Liver (tissue), 9 donors: ENCODE data around the gene PLLP. TPM values are rescaled to one million over a fixed set of nuclear protein-coding genes. Genes with fewer than 3 reads are reported as not detected.

Source experiments
- DNase-seq: peaks from one replicate; pipeline ENCODE4 v3.0.0-alpha.2; 2017; ENCODE audit warnings: low spot score
- H3K27ac ChIP-seq, 2 donors: one replicate each; pipeline ENCODE4 v1.7.0; 2013; ENCODE audit warnings: inconsistent platforms in 2 of 2, low read length in 2 of 2, control low read depth in 1 of 2, low read depth in 1 of 2, mild to moderate bottlenecking in 1 of 2
- H3K27me3 ChIP-seq, 4 donors: one replicate each; pipeline versions ENCODE4 v1.6.1 to v1.7.0; 2013; ENCODE audit warnings: low read length in 3 of 4, inconsistent platforms in 1 of 4, mild to moderate bottlenecking in 1 of 4, moderate library complexity in 1 of 4; ENCODE audit not compliant: control insufficient read depth in 4 of 4, insufficient read depth in 4 of 4
- H3K36me3 ChIP-seq, 4 donors: one replicate each; pipeline versions ENCODE4 v1.6.1 to v1.7.0; 2013; ENCODE audit warnings: low read length in 3 of 4, mild to moderate bottlenecking in 3 of 4, low read depth in 1 of 4, moderate library complexity in 1 of 4; ENCODE audit not compliant: control insufficient read depth in 4 of 4, insufficient read depth in 3 of 4
- H3K4me1 ChIP-seq, 4 donors: one replicate each; pipeline versions ENCODE4 v1.6.1 to v1.7.0; 2013; ENCODE audit warnings: low read length in 3 of 4, mild to moderate bottlenecking in 3 of 4, moderate library complexity in 1 of 4; ENCODE audit not compliant: control insufficient read depth in 4 of 4, insufficient read depth in 4 of 4
- H3K4me3 ChIP-seq, 3 donors: one replicate each; pipeline versions ENCODE4 v1.6.1 to v1.7.0; 2013; ENCODE audit warnings: low read length in 3 of 3, control low read depth in 1 of 3, low read depth in 1 of 3, mild to moderate bottlenecking in 1 of 3
- H3K9ac ChIP-seq, 2 donors: one replicate each; pipeline ENCODE4 v1.7.0; 2013; ENCODE audit warnings: low read length in 2 of 2, mild to moderate bottlenecking in 2 of 2, moderate library complexity in 2 of 2, control low read depth in 1 of 2, low read depth in 1 of 2
- H3K9me3 ChIP-seq, 4 donors: one replicate each; pipeline versions ENCODE4 v1.6.1 to v1.7.0; 2013; ENCODE audit warnings: low read length in 3 of 4; ENCODE audit not compliant: control insufficient read depth in 4 of 4
- EGR1 ChIP-seq, 2 donors: IDR thresholded peaks; 2 replicates each; pipeline ENCODE4 v1.6.1; 2016 to 2018; ENCODE audit warnings: antibody characterized with exemption in 2 of 2, low read depth in 2 of 2
- FOXA1 ChIP-seq: IDR thresholded peaks from 2 replicates; pipeline ENCODE4 v1.6.1; 2016; ENCODE audit warnings: antibody characterized with exemption
- FOXA2 ChIP-seq: IDR thresholded peaks from 2 replicates; pipeline ENCODE4 v1.6.1; 2016; ENCODE audit warnings: antibody characterized with exemption
- GABPA ChIP-seq, 2 donors: IDR thresholded peaks in 1 of 2; conservative IDR thresholded peaks in 1 of 2; 2 replicates each; pipeline ENCODE4 v1.6.1; 2016; ENCODE audit warnings: antibody characterized with exemption in 2 of 2, mild to moderate bottlenecking in 1 of 2, moderate library complexity in 1 of 2
- HNF4A ChIP-seq, 2 donors: conservative IDR thresholded peaks; 2 replicates each; pipeline ENCODE4 v1.6.1; 2016; ENCODE audit warnings: antibody characterized with exemption in 2 of 2, mild to moderate bottlenecking in 2 of 2
- HNF4G ChIP-seq: IDR thresholded peaks from 2 replicates; pipeline ENCODE4 v1.6.1; 2016; ENCODE audit warnings: antibody characterized with exemption
- JUND ChIP-seq, 2 donors: IDR thresholded peaks; 2 replicates each; pipeline ENCODE4 v1.6.1; 2016; ENCODE audit warnings: antibody characterized with exemption in 2 of 2
- NR2F2 ChIP-seq: IDR thresholded peaks from 2 replicates; pipeline ENCODE4 v1.6.1; 2016; ENCODE audit warnings: antibody characterized with exemption
- RAD21 ChIP-seq, 2 donors: IDR thresholded peaks; 2 replicates each; pipeline ENCODE4 v1.6.1; 2016; ENCODE audit warnings: antibody characterized with exemption in 2 of 2, mild to moderate bottlenecking in 2 of 2
- SP1 ChIP-seq: IDR thresholded peaks from 2 replicates; pipeline ENCODE4 v1.6.1; 2018; ENCODE audit warnings: antibody characterized with exemption, mild to moderate bottlenecking
- YY1 ChIP-seq: IDR thresholded peaks from 2 replicates; pipeline ENCODE4 v1.6.1; 2016; ENCODE audit warnings: antibody characterized with exemption, mild to moderate bottlenecking
- WGBS: extraction: QIAGEN DNeasy Blood & Tissue Kit; methylation state at CpG from one replicate; pipeline ENCODE4 v1.1.7; 2013; 5-methylcytosine and 5-hydroxymethylcytosine counted together
- polyA plus RNA-seq, 2 donors: library from polyadenylated mRNA; stranded (reverse) in 1 of 2; unstranded in 1 of 2; fragments of 200-250 nt in 1 of 2; fragments of >200 nt in 1 of 2; fragmentation: Nextera tagmentation in 1 of 2; extraction: Ambion mirVana in 1 of 2; gene quantifications; one replicate each; pipeline versions ENCODE4 v1.2.1 to v1.2.3, GENCODE V29; 2013 to 2015
- total RNA-seq, 2 donors: library from RNA; depleted of rRNA; stranded (reverse); fragments of >200 nt; gene quantifications; one replicate each; pipeline ENCODE4 v1.2.3, GENCODE V29; 2014
- TF ChIP-seq, protein P1 (sequence below): IDR thresholded peaks from 2 replicates; pipeline ENCODE4 v1.6.1; 2016; ENCODE audit warnings: antibody characterized with exemption
- TF ChIP-seq, protein P2 (sequence below): fragments of 150-350 bp; IDR thresholded peaks from 2 replicates; pipeline ENCODE4 v1.5.1; 2017; ENCODE audit warnings: improper control_type of control experiment, low read depth, low read length; ENCODE audit not compliant: missing input control
- TF ChIP-seq, protein P3 (sequence below): IDR thresholded peaks from 2 replicates; pipeline ENCODE4 v1.6.1; 2016; ENCODE audit warnings: antibody characterized with exemption
- TF ChIP-seq, protein P4 (sequence below): IDR thresholded peaks from 2 replicates; pipeline ENCODE4 v1.6.1; 2016; ENCODE audit warnings: antibody characterized with exemption
- TF ChIP-seq, protein P5 (sequence below): IDR thresholded peaks from 2 replicates; pipeline ENCODE4 v1.6.1; 2016; ENCODE audit warnings: antibody characterized with exemption, mild to moderate bottlenecking
- donor health status: healthy.
- donor health status: healthy.
- donor health status: healthy.
- donor health status: healthy.
- donor health status: healthy.

PLLP gene
- total and polyA plus RNA-seq, 4 donors: 1.4 to 5.2 (median 2.7) TPM

DNA sequence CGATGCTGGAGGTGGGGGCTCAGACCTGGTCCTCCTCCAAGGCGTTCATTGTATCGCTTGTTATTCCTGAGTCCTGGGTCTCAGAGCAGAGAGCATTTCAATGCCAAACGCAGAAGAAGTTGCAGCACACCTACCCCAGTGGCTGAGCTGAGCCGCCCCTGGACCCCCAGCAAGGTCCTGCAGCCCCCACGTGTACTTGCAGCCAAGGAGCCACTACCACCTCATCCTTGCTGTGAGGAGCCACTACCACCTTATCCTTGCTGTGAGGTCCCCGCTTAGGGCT lies 13.5 kb downstream of the PLLP start:
- Histone ChIP-seq H3K9ac (no peak overlapping the region), H3K4me1 (peaks cover 0 to 4% (median 0%) of the 10 kb centered on the region in 4 donors), H3K9me3 (no peaks in the 10 kb centered on the region), H3K36me3 (no peaks in the 10 kb centered on the region), H3K27me3 (no peaks in the 10 kb centered on the region), H3K4me3 (no peak overlapping the region), H3K27ac (no peak overlapping the region)
- TF ChIP-seq, protein P1, sequence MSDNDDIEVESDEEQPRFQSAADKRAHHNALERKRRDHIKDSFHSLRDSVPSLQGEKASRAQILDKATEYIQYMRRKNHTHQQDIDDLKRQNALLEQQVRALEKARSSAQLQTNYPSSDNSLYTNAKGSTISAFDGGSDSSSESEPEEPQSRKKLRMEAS: no peak
- TF ChIP-seq EGR1 (IDR thresholded peaks at IDR 0.05; ENCODE audit: low read depth in 2 of 2): no peak
- TF ChIP-seq FOXA1: no peak
- no peak for TF ChIP-seq NR2F2
- TF ChIP-seq HNF4G: no peak
- TF ChIP-seq RAD21 (IDR thresholded peaks at IDR 0.05): no peak
- TF ChIP-seq, protein P2, sequence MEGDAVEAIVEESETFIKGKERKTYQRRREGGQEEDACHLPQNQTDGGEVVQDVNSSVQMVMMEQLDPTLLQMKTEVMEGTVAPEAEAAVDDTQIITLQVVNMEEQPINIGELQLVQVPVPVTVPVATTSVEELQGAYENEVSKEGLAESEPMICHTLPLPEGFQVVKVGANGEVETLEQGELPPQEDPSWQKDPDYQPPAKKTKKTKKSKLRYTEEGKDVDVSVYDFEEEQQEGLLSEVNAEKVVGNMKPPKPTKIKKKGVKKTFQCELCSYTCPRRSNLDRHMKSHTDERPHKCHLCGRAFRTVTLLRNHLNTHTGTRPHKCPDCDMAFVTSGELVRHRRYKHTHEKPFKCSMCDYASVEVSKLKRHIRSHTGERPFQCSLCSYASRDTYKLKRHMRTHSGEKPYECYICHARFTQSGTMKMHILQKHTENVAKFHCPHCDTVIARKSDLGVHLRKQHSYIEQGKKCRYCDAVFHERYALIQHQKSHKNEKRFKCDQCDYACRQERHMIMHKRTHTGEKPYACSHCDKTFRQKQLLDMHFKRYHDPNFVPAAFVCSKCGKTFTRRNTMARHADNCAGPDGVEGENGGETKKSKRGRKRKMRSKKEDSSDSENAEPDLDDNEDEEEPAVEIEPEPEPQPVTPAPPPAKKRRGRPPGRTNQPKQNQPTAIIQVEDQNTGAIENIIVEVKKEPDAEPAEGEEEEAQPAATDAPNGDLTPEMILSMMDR: no peak
- TF ChIP-seq, protein P3, sequence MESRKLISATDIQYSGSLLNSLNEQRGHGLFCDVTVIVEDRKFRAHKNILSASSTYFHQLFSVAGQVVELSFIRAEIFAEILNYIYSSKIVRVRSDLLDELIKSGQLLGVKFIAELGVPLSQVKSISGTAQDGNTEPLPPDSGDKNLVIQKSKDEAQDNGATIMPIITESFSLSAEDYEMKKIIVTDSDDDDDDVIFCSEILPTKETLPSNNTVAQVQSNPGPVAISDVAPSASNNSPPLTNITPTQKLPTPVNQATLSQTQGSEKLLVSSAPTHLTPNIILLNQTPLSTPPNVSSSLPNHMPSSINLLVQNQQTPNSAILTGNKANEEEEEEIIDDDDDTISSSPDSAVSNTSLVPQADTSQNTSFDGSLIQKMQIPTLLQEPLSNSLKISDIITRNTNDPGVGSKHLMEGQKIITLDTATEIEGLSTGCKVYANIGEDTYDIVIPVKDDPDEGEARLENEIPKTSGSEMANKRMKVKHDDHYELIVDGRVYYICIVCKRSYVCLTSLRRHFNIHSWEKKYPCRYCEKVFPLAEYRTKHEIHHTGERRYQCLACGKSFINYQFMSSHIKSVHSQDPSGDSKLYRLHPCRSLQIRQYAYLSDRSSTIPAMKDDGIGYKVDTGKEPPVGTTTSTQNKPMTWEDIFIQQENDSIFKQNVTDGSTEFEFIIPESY: no peak
- TF ChIP-seq, protein P4, sequence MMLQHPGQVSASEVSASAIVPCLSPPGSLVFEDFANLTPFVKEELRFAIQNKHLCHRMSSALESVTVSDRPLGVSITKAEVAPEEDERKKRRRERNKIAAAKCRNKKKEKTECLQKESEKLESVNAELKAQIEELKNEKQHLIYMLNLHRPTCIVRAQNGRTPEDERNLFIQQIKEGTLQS: no peak
- TF ChIP-seq YY1: no peak
- no peak for TF ChIP-seq JUND (IDR thresholded peaks at IDR 0.05)
- TF ChIP-seq FOXA2: no peak
- TF ChIP-seq SP1: no peak
- TF ChIP-seq GABPA (IDR thresholded peaks at IDR 0.05 in 1 of 2, conservative IDR thresholded peaks at IDR 0.05 in 1 of 2): no peak
- TF ChIP-seq, protein P5, sequence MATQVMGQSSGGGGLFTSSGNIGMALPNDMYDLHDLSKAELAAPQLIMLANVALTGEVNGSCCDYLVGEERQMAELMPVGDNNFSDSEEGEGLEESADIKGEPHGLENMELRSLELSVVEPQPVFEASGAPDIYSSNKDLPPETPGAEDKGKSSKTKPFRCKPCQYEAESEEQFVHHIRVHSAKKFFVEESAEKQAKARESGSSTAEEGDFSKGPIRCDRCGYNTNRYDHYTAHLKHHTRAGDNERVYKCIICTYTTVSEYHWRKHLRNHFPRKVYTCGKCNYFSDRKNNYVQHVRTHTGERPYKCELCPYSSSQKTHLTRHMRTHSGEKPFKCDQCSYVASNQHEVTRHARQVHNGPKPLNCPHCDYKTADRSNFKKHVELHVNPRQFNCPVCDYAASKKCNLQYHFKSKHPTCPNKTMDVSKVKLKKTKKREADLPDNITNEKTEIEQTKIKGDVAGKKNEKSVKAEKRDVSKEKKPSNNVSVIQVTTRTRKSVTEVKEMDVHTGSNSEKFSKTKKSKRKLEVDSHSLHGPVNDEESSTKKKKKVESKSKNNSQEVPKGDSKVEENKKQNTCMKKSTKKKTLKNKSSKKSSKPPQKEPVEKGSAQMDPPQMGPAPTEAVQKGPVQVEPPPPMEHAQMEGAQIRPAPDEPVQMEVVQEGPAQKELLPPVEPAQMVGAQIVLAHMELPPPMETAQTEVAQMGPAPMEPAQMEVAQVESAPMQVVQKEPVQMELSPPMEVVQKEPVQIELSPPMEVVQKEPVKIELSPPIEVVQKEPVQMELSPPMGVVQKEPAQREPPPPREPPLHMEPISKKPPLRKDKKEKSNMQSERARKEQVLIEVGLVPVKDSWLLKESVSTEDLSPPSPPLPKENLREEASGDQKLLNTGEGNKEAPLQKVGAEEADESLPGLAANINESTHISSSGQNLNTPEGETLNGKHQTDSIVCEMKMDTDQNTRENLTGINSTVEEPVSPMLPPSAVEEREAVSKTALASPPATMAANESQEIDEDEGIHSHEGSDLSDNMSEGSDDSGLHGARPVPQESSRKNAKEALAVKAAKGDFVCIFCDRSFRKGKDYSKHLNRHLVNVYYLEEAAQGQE: no peak
- no peak for TF ChIP-seq HNF4A (conservative IDR thresholded peaks at IDR 0.05)
- DNase-seq: no peak
- WGBS: 97% methylated on average over 7 of the region's 7 CpGs
